Measurements from ENCODE around the gene NCK1. TPM values are rescaled to one million over a fixed set of nuclear protein-coding genes. Genes with fewer than 3 reads are reported as not detected.
A peak's percentile ranks its signal among the peaks of the same experiment; 100 is the strongest.

The NCK1 gene
- total RNA-seq, 1 donor: 66.1 TPM

GRCh38 chr3:136831461-136831860, 30.5 kb upstream of the NCK1 start:
- no peak for TF ChIP-seq CTCF (IDR thresholded peaks at IDR 0.05; ENCODE audit: insufficient read depth, low read depth, low read length)
- peak; percentile 7 for DNase-seq (ENCODE audit: low read depth)
- H3K4me3 ChIP-seq (ENCODE audit: low read depth, low read length): no peak overlapping the region

GRCh38 chr3:136835089-136835812, 26.8 kb upstream of the NCK1 start:
- no peak for TF ChIP-seq CTCF (IDR thresholded peaks at IDR 0.05; ENCODE audit: insufficient read depth, low read depth, low read length)
- no peak overlapping the region for H3K4me3 ChIP-seq (ENCODE audit: low read depth, low read length)
- DNase-seq (ENCODE audit: low read depth): peak; percentile 53

GRCh38 chr3:136835813-136836510, 26.0 kb upstream of the NCK1 start:
- H3K4me3 ChIP-seq (ENCODE audit: low read depth, low read length): no peak overlapping the region
- no peak for TF ChIP-seq CTCF (IDR thresholded peaks at IDR 0.05; ENCODE audit: insufficient read depth, low read depth, low read length)
- DNase-seq (ENCODE audit: low read depth): peak; percentile 25

- TF ChIP-seq CTCF (IDR thresholded peaks at IDR 0.05; ENCODE audit: insufficient read depth, low read depth, low read length): no peak
- H3K4me3 ChIP-seq (ENCODE audit: low read depth, low read length): no peak overlapping the region
- no peak for DNase-seq (ENCODE audit: low read depth)
These were observed 25.4 kb upstream of the NCK1 start for GRCh38 chr3:136836511-136837156.

- TF ChIP-seq CTCF (IDR thresholded peaks at IDR 0.05; ENCODE audit: insufficient read depth, low read depth, low read length): no peak
- no peak overlapping the region for H3K4me3 ChIP-seq (ENCODE audit: low read depth, low read length)
- DNase-seq (ENCODE audit: low read depth): peak; percentile 49
These were observed 23.1 kb upstream of the NCK1 start for GRCh38 chr3:136838641-136839555.

GRCh38 chr3:136839556-136839931, 22.5 kb upstream of the NCK1 start:
- DNase-seq (ENCODE audit: low read depth): no peak
- TF ChIP-seq CTCF (IDR thresholded peaks at IDR 0.05; ENCODE audit: insufficient read depth, low read depth, low read length): no peak
- no peak overlapping the region for H3K4me3 ChIP-seq (ENCODE audit: low read depth, low read length)
